Adrenal gland (tissue), 12 donors: ENCODE data around the gene ZGRF1. TPM values are rescaled to one million over a fixed set of nuclear protein-coding genes. Genes with fewer than 3 reads are reported as not detected.

Source experiments
- DNase-seq, 7 donors: peaks; one replicate each; pipeline ENCODE4 v3.0.0-alpha.2; 2019 to 2020
- H3K27ac ChIP-seq, 5 donors: fragments of 200-600 bp; sonication (generic) in 4 of 5; 1 replicate in 3 of 5; 2 replicates in 2 of 5; pipeline versions ENCODE4 v1.5.1 to v1.8.0; 2016 to 2020; ENCODE audit warnings: mild to moderate bottlenecking in 1 of 5
- H3K27me3 ChIP-seq: fragments of 200-600 bp; 2 replicates; pipeline ENCODE4 v1.8.0; 2021
- H3K36me3 ChIP-seq, 2 donors: fragments of 200-600 bp; replicated peaks in 1 of 2; 1 replicate in 1 of 2; 2 replicates in 1 of 2; pipeline versions ENCODE4 v1.5.1 to v1.8.0; 2018 to 2022
- H3K4me1 ChIP-seq, 2 donors: fragments of 200-600 bp; replicated peaks in 1 of 2; 1 replicate in 1 of 2; 2 replicates in 1 of 2; pipeline versions ENCODE4 v1.5.1 to v1.8.0; 2018 to 2021
- H3K4me3 ChIP-seq, 4 donors: fragments of 200-600 bp; sonication (generic) in 3 of 4; one replicate each; pipeline ENCODE4 v1.5.1; 2016 to 2018
- H3K9me3 ChIP-seq, 3 donors: fragments of 200-600 bp; sonication (generic) in 1 of 3; replicated peaks in 1 of 3; 1 replicate in 2 of 3; 2 replicates in 1 of 3; pipeline versions ENCODE4 v1.5.1 to v1.8.0; 2016 to 2021
- CTCF ChIP-seq, 6 experiments: fragments of 450-650 bp in 4 of 6; fragments of 200-600 bp in 2 of 6; sonication (generic) in 1 of 6; IDR thresholded peaks; 1 replicate in 5 of 6; 2 replicates in 1 of 6; pipeline versions ENCODE4 v1.5.1 to v1.8.0; 2016 to 2021; ENCODE audit warnings: antibody characterized with exemption in 6 of 6, mild to moderate bottlenecking in 2 of 6, moderate library complexity in 1 of 6
- POLR2A ChIP-seq, 2 donors: fragments of 450-650 bp; IDR thresholded peaks; one replicate each; pipeline ENCODE4 v1.6.1; 2017; ENCODE audit warnings: antibody characterized with exemption in 2 of 2, mild to moderate bottlenecking in 2 of 2, moderate library complexity in 1 of 2
- WGBS, 4 donors: extraction: QIAGEN DNeasy Blood & Tissue Kit in 2 of 4; methylation state at CpG; one replicate each; pipeline versions ENCODE4 v1.1.5 to v1.1.7; 2013 to 2017; 5-methylcytosine and 5-hydroxymethylcytosine counted together
- intact Hi-C, 2 donors: fragments of 100-400 bp; cut with DNase I; formaldehyde crosslinking; loops; one replicate each; pipeline versions ENCODE4 v1.14.1 to v1.15.0; 2022 to 2023
- polyA plus RNA-seq, 3 donors: library from polyadenylated mRNA; stranded (reverse); fragments of 200-250 nt in 2 of 3; fragments of 350-450 nt in 1 of 3; fragmentation: Illumina TruSeq in 1 of 3; extraction: RNeasy Lipid Tissue Mini Kit (QIAGEN cat#74804) in 1 of 3; gene quantifications; one replicate each; pipeline ENCODE4 v1.2.3, GENCODE V29; 2013 to 2014
- total RNA-seq, 9 donors: library from RNA; depleted of rRNA in 4 of 9; stranded (reverse); fragments of >200 nt in 4 of 9; fragments of 120-200 nt in 1 of 9; fragmentation: NEBNext Ultra II Directional in 1 of 9; extraction: Animal tissue kit (Norgen Biotek cat#: 25700) in 1 of 9; gene quantifications; one replicate each; pipeline versions ENCODE4 v1.1.0 to v1.2.4, GENCODE V29; 2013 to 2023
- donor health status: healthy with polysubstance abuse.
- donor health status: Bipolar disorder and iron deficiency.
- donor health status: DM: yes; HTN: yes; CAD: no.
- donor health status: DM: no; HTN: no; CAD: no.
- donor health status: DM: no; HTN: no; CAD: no.
- donor health status: DM: yes; HTN: yes; CAD: no.

Gene ZGRF1
- total and polyA plus RNA-seq, 12 donors = 0.66 to 17.6 (median 2.8) TPM

- intact Hi-C loops = no loop called here
- WGBS, 4 donors = 81 to 90% (median 88%) methylated on average over 3 of the region's 3 CpGs
Observed at GRCh38 chr4:112545346-112545745, 91.4 kb downstream of the ZGRF1 start.

GRCh38 chr4:112540695-112541094 lies 96.0 kb downstream of the ZGRF1 start:
- no peak for DNase-seq
- Histone ChIP-seq H3K9me3 (no peaks in the 10 kb centered on the region), H3K4me1 (no peaks in the 10 kb centered on the region), H3K27me3 (no peaks in the 10 kb centered on the region), H3K36me3 (no peaks in the 10 kb centered on the region), H3K27ac (no peak overlapping the region), H3K4me3 (no peak overlapping the region)
- WGBS, 4 donors = 77 to 97% (median 91%) methylated on average over 1 of the region's 1 CpG
- intact Hi-C loops = no loop called here
- no peak for TF ChIP-seq CTCF (IDR thresholded peaks at IDR 0.05)

More at GRCh38 chr4:112545346-112545745, 91.4 kb downstream of the ZGRF1 start:
- Histone ChIP-seq H3K4me1 (no peaks in the 10 kb centered on the region), H3K9me3 (no peaks in the 10 kb centered on the region), H3K27me3 (no peaks in the 10 kb centered on the region), H3K4me3 (no peak overlapping the region), H3K36me3 (no peaks in the 10 kb centered on the region), H3K27ac (no peak overlapping the region)
- no peak for DNase-seq
- TF ChIP-seq POLR2A (IDR thresholded peaks at IDR 0.05) (no peak), CTCF (IDR thresholded peaks at IDR 0.05) (no peak)

DNA sequence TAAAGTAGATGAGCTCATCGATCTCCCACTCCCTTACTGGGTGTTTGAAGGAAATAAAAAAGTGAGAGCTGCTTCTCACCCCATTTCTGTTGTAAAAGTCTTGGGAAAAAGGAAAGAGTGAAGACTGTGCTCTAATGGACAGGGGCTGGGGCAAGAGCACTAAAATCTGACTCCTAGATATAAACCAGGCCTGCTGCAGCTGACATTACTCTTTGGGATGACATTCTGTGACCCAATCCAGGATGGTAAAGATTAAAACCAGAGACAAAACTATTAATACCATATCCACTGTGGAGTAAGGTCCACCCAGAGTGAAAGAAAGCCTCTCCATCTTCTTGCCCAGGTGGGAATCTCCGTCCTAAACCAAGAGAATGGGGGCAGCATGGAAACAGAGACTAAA lies 100.6 kb downstream of the ZGRF1 start:
- no peak for DNase-seq
- Histone ChIP-seq H3K9me3 (no peaks in the 10 kb centered on the region), H3K27me3 (no peaks in the 10 kb centered on the region), H3K27ac (no peak overlapping the region), H3K36me3 (no peaks in the 10 kb centered on the region), H3K4me1 (no peaks in the 10 kb centered on the region), H3K4me3 (no peak overlapping the region)
- 81 to 90% (median 83%) methylated on average over 2 of the region's 2 CpGs for WGBS, 4 donors
- no peak for TF ChIP-seq POLR2A (IDR thresholded peaks at IDR 0.05)
- TF ChIP-seq CTCF (IDR thresholded peaks at IDR 0.05) = no peak
- intact Hi-C loops = no loop called here

- DNase-seq = no peak
- H3K27ac ChIP-seq = no peak overlapping the region
- no peaks in the 10 kb centered on the region for H3K4me1 ChIP-seq
- no peaks in the 10 kb centered on the region for H3K27me3 ChIP-seq
- no peaks in the 10 kb centered on the region for H3K36me3 ChIP-seq
- TF ChIP-seq POLR2A (IDR thresholded peaks at IDR 0.05) (no peak), CTCF (IDR thresholded peaks at IDR 0.05) (no peak)
- H3K9me3 ChIP-seq = no peaks in the 10 kb centered on the region
- intact Hi-C loops = no loop called here
- 64 to 70% (median 67%) methylated on average over 3 of the region's 3 CpGs for WGBS, 4 donors
- no peak overlapping the region for H3K4me3 ChIP-seq
Observed at GRCh38 chr4:112532267-112532666, 104.4 kb downstream of the ZGRF1 start.
